PC-3 (cell line): Measurements from ENCODE around the gene STAG1. TPM values are rescaled to one million over a fixed set of nuclear protein-coding genes. Genes with fewer than 3 reads are reported as not detected.

Source experiments
- ATAC-seq: fragments of 200-7000 bp; cut with Tn5 transposase; 2 replicates; pipeline ENCODE4 v1.9.1; 2020; ENCODE audit warnings: mild to moderate bottlenecking, moderate library complexity
- BruUV-seq: library from RNA; stranded (reverse); fragments of 400-500 nt; replicated peaks from 2 replicates; lab custom pipeline; 2021; lab: Mats Ljungman, UMichigan
- CTCF ChIA-PET: fragments of 300-600 bp; sonication (Branson Sonifier 250); formaldehyde crosslinking; loops from one replicate; lab custom pipeline; 2022; ENCODE audit warnings: antibody characterized with exemption; lab: Charles Lee
- POLR2A ChIA-PET: fragments of 300-600 bp; sonication (Branson Sonifier 250); formaldehyde crosslinking; loops from one replicate; lab custom pipeline; 2022; ENCODE audit warnings: antibody characterized with exemption; ENCODE audit not compliant: unreplicated experiment; lab: Charles Lee
- DNase-seq: peaks from one replicate; pipeline ENCODE4 v3.0.0-alpha.2; 2015
- H2AFZ ChIP-seq: fragments of 300-600 bp; sonication (generic); 2 replicates; pipeline ENCODE4 v1.6.0; 2016; ENCODE audit warnings: antibody characterized with exemption, low read length
- H3F3A ChIP-seq: fragments of 300-600 bp; sonication (generic); one replicate; pipeline ENCODE4 v1.6.0; 2017; ENCODE audit warnings: antibody characterized with exemption, low read length, control low read depth, mild to moderate bottlenecking; ENCODE audit not compliant: unreplicated experiment
- H3K27ac ChIP-seq: fragments of 300-600 bp; sonication (generic); 2 replicates; pipeline ENCODE4 v1.5.1; 2016; ENCODE audit warnings: mild to moderate bottlenecking, low read length
- H3K27me3 ChIP-seq: fragments of 300-600 bp; sonication (generic); 2 replicates; pipeline ENCODE4 v1.6.1; 2016; ENCODE audit warnings: low read length, mixed read lengths
- H3K36me3 ChIP-seq: fragments of 300-600 bp; sonication (generic); 2 replicates; pipeline ENCODE4 v1.6.1; 2016; ENCODE audit warnings: low read depth, mixed run types, low read length, mixed read lengths
- H3K4me1 ChIP-seq: fragments of 300-600 bp; sonication (generic); 2 replicates; pipeline ENCODE4 v1.5.1; 2016; ENCODE audit warnings: low read length; ENCODE audit not compliant: insufficient read depth
- H3K4me2 ChIP-seq: fragments of 300-600 bp; sonication (generic); 2 replicates; pipeline ENCODE4 v1.6.0; 2016; ENCODE audit warnings: low read length
- H3K4me3 ChIP-seq: fragments of 300-600 bp; sonication (generic); 2 replicates; pipeline ENCODE4 v1.5.1; 2016; ENCODE audit warnings: mild to moderate bottlenecking, low read length, mixed read lengths
- H3K79me2 ChIP-seq: fragments of 300-600 bp; sonication (generic); 2 replicates; pipeline ENCODE4 v1.6.1; 2017; ENCODE audit warnings: low read length, mixed read lengths
- H3K9ac ChIP-seq: fragments of 300-600 bp; sonication (generic); 2 replicates; pipeline ENCODE4 v1.6.0; 2016; ENCODE audit warnings: mild to moderate bottlenecking, low read length
- H3K9me2 ChIP-seq: fragments of 300-600 bp; sonication (generic); replicated peaks from 2 replicates; pipeline ENCODE4 v1.6.1; 2016; ENCODE audit warnings: mixed run types, low read length, mixed read lengths
- H3K9me3 ChIP-seq: fragments of 300-600 bp; sonication (generic); 2 replicates; pipeline ENCODE4 v1.6.1; 2016; ENCODE audit warnings: low read length, mixed read lengths
- H4K20me1 ChIP-seq: fragments of 300-600 bp; sonication (generic); 2 replicates; pipeline ENCODE4 v1.6.1; 2016; ENCODE audit warnings: low read length, mixed read lengths
- CTCF ChIP-seq: fragments of 300-600 bp; sonication (generic); conservative IDR thresholded peaks from 2 replicates; pipeline ENCODE4 v1.5.1; 2017; ENCODE audit warnings: antibody characterized with exemption, low read depth, mild to moderate bottlenecking, low read length
- EZH2 ChIP-seq: fragments of 300-600 bp; sonication (generic); IDR thresholded peaks from one replicate; pipeline ENCODE4 v1.6.1; 2017; ENCODE audit warnings: antibody characterized with exemption, mild to moderate bottlenecking, low read length; ENCODE audit not compliant: unreplicated experiment
- EZH2phosphoT487 ChIP-seq: fragments of 300-600 bp; sonication (generic); IDR thresholded peaks from 2 replicates; pipeline ENCODE4 v1.6.1; 2018; ENCODE audit warnings: mild to moderate bottlenecking, antibody characterized with exemption, low read length, borderline replicate concordance
- intact Hi-C: fragments of 100-400 bp; cut with micrococcal nuclease; formaldehyde crosslinking; loops from 2 replicates; pipeline ENCODE4 v1.9.0; 2023
- total RNA-seq: library from RNA; depleted of rRNA; stranded (reverse); fragments of >200 nt; gene quantifications from 2 replicates; pipeline ENCODE4 v1.2.3, GENCODE V29; 2014

The STAG1 gene
- total RNA-seq, 1 experiment from 2014 or later: 14.6 TPM

DNA sequence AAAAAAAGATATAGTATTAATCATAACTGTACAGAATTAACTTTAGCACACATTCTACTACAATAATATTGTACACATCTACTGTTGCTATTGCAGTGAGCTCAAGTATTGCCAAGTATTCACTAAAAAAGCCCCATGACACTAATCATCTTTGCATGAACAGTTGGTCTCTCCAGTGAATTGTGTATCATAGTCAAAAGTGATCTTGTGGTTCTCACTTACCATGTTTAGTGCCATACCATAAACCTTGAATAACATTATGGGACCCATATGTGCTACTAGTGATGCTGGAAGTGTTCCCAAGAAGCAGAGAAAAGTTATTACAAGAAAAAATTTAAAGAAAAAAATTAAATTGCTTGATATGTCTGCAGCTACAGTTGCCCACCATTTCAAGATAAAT, 324.9 kb downstream of the STAG1 start:
- H2AFZ ChIP-seq: no peak overlapping the region
- H3K27me3 ChIP-seq: no peaks in the 10 kb centered on the region
- intact Hi-C loops: no loop called here
- no peak overlapping the region for H3K9ac ChIP-seq
- no peaks in the 10 kb centered on the region for H3K36me3 ChIP-seq
- POLR2A ChIA-PET: no interaction called here
- no peaks in the 10 kb centered on the region for H3K9me3 ChIP-seq
- no peaks in the 10 kb centered on the region for H3K9me2 ChIP-seq
- no peaks in the 10 kb centered on the region for H4K20me1 ChIP-seq
- H3K4me2 ChIP-seq: no peak overlapping the region
- ATAC-seq (no peak), DNase-seq (no peak)
- no peak overlapping the region for H3K4me3 ChIP-seq
- no peaks in the 10 kb centered on the region for H3F3A ChIP-seq
- no peaks in the 10 kb centered on the region for H3K79me2 ChIP-seq
- H3K27ac ChIP-seq: no peak overlapping the region
- no TSS peak for BruUV-seq
- CTCF ChIA-PET: no interaction called here
- no peak for TF ChIP-seq CTCF
- no peak for TF ChIP-seq EZH2phosphoT487
- H3K4me1 ChIP-seq: no peaks in the 10 kb centered on the region

DNA sequence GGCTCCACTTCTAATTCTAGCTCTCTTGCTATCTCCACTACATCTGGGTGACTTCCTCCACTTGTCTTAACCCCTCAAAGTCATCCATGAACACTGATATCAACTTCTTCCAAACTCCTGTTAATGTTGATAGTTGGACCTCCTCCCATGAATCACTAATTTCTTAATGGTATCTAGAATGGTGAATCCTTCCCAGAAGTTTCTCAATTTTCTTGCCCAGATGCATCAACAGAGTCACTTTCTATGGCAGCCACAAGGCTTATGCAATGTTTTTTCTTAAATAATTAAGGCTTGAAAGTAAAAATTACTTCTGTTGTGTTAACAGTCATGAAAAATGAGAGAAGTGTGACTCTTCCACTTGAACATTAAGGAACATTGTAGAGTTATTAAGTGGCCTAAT, 337.7 kb downstream of the STAG1 start:
- BruUV-seq: no TSS peak

DNA sequence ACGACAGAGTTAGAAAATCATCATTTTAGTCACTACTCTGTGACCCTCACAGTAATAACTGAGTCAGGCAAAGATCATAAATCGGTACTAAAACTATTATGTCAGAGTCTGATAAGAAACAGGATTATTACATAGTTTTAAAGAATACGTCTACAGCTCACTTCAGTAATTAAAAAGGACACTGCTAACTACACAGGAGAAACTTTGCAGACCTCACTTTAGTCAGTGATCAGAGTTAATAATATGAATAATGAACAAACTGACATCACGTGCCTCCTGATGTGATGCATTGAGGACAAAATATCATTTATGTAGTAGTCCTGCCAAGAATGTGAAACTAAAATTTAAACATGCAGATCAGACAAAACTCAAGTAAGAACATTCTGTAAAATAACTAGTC, 339.9 kb downstream of the STAG1 start:
- Histone ChIP-seq H3F3A (no peaks in the 10 kb centered on the region), H3K9me3 (no peaks in the 10 kb centered on the region), H3K4me1 (no peaks in the 10 kb centered on the region), H3K79me2 (no peaks in the 10 kb centered on the region), H3K27me3 (no peaks in the 10 kb centered on the region), H3K9ac (no peak overlapping the region), H3K4me3 (no peak overlapping the region), H3K36me3 (no peaks in the 10 kb centered on the region), H3K9me2 (no peaks in the 10 kb centered on the region), H2AFZ (no peak overlapping the region), H3K27ac (no peak overlapping the region), H3K4me2 (no peak overlapping the region), H4K20me1 (no peaks in the 10 kb centered on the region)
- DNase-seq (no peak), ATAC-seq (no peak)
- POLR2A ChIA-PET: no interaction called here
- intact Hi-C loops: no loop called here
- no TSS peak for BruUV-seq
- TF ChIP-seq EZH2: no peak
- no peak for TF ChIP-seq EZH2phosphoT487
- no peak for TF ChIP-seq CTCF
- CTCF ChIA-PET: no interaction called here

More for the DNA sequence above, 337.7 kb downstream of the STAG1 start:
- Histone ChIP-seq H3K27ac (no peak overlapping the region), H3K9me3 (no peaks in the 10 kb centered on the region), H3K4me1 (no peaks in the 10 kb centered on the region), H3K36me3 (no peaks in the 10 kb centered on the region), H3K4me3 (no peak overlapping the region), H3K4me2 (no peak overlapping the region), H3K9me2 (no peaks in the 10 kb centered on the region), H4K20me1 (no peaks in the 10 kb centered on the region), H3K79me2 (no peaks in the 10 kb centered on the region), H3F3A (no peaks in the 10 kb centered on the region), H3K9ac (no peak overlapping the region), H3K27me3 (no peaks in the 10 kb centered on the region), H2AFZ (no peak overlapping the region)
- intact Hi-C loops: no loop called here
- DNase-seq: no peak
- TF ChIP-seq EZH2: no peak
- TF ChIP-seq CTCF: no peak
- no peak for ATAC-seq
- ChIA-PET POLR2A (no interaction called here), CTCF (no interaction called here)
